ENCODE measurements around the gene DNM3. TPM values are rescaled to one million over a fixed set of nuclear protein-coding genes. Genes with fewer than 3 reads are reported as not detected.
A peak's percentile ranks its signal among the peaks of the same experiment; 100 is the strongest.

DNM3 gene
- total RNA-seq, 1 donor from 2014 or later = 15.4 TPM

DNA sequence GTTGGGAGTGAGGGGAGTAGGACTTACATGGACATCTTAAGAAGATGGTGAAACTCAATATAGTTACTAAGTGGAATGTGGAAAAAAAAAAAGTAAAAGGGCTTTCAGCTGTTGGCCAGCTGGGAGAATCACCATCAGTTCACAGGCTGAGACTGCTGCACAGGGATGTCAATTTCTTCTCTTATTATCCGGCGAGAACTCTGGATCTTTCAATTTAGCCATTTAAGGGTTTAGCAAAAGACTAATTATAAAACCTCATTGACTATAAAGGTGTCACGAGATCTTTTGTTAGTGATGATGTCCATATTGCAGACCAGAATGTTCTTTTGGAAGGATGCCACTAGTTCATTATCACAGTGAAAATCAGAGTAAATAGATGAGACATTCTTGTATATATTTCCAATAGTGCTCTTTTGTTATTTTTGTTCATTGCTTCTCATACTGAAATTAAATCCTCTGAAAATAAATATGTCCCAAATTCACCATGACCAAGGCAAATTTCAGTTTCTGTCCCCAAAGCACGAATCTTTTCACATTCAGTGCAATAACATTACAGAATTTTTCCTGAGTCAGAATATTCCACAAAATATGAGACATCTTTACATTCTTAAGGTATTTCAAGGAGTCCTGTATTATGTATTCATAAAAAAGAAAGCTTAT is 266.1 kb downstream of the DNM3 start:
- no peak for ATAC-seq

DNA sequence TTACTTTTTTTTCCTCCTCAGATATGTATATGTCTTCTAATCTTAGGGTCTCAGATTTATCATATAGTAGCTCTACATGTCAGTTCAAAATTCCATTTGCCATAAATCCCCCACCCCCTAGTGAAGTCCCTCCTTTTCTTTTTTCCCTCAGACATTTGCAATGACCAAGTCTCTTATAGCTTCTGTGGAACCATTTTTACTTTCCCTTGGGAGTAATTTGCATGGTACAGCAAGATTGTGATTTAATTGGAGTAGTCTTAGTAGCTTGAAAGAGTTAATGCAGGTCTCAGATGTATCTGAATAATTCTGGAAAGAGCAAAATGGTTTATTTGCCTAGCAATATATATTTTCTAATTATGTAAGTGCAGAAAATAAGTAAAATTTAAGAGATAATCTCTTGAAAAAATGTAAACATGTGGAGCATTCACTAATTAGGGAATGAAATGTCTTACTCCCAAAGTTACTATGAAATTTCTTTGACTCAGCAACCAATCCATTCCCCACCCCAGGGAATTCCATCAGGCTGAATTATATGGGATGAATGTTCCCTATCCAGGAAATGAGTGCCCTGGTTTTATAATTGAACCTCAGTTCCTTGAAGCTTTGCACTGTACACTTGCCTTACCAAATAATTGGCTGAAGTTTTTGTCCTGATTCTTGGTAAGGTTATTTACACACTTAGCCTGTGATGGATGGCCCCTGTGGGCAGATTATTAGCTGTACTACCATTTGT is 267.0 kb downstream of the DNM3 start:
- Histone ChIP-seq H3K27me3 (no peaks in the 10 kb centered on the region), H3K36me3 (no peaks in the 10 kb centered on the region), H3K4me3 (no peak overlapping the region), H3K9me3 (no peaks in the 10 kb centered on the region), H3K27ac (no peak overlapping the region), H3K4me1 (no peaks in the 10 kb centered on the region)
- no peak for ATAC-seq
- DNase-seq = no peak
- TF ChIP-seq, protein P1, sequence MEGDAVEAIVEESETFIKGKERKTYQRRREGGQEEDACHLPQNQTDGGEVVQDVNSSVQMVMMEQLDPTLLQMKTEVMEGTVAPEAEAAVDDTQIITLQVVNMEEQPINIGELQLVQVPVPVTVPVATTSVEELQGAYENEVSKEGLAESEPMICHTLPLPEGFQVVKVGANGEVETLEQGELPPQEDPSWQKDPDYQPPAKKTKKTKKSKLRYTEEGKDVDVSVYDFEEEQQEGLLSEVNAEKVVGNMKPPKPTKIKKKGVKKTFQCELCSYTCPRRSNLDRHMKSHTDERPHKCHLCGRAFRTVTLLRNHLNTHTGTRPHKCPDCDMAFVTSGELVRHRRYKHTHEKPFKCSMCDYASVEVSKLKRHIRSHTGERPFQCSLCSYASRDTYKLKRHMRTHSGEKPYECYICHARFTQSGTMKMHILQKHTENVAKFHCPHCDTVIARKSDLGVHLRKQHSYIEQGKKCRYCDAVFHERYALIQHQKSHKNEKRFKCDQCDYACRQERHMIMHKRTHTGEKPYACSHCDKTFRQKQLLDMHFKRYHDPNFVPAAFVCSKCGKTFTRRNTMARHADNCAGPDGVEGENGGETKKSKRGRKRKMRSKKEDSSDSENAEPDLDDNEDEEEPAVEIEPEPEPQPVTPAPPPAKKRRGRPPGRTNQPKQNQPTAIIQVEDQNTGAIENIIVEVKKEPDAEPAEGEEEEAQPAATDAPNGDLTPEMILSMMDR (IDR thresholded peaks at IDR 0.05) = no peak
- intact Hi-C loops (cut with DNase I) = no loop called here

More for the DNA sequence above, 266.1 kb downstream of the DNM3 start:
- intact Hi-C loops (cut with DNase I) = no loop called here
- Histone ChIP-seq H3K9me3 (no peaks in the 10 kb centered on the region), H3K36me3 (no peaks in the 10 kb centered on the region), H3K27ac (no peak overlapping the region), H3K4me1 (no peaks in the 10 kb centered on the region), H3K4me3 (no peak overlapping the region), H3K27me3 (no peaks in the 10 kb centered on the region)
- TF ChIP-seq, protein P1 (IDR thresholded peaks at IDR 0.05) = no peak
- DNase-seq = no peak

DNA sequence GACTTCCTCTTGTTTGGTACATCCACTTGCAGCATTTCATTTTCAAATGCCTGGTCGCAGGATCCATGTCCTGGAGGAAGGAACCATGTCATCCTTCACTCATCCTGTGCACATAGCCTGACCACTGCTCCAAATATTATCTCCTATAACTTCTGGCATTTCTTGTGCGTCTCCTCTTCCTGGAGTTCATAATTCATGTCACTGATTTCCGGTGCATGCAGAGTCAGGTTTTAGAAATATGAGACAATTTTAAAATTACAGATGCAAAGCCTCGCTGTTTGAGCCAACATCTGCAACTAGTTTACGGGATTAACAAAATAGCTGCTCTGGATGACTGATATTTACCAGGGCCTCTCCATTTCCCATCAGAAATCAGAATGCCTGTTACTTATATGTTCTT is 268.1 kb downstream of the DNM3 start:
- Histone ChIP-seq H3K27me3 (no peaks in the 10 kb centered on the region), H3K36me3 (no peaks in the 10 kb centered on the region), H3K27ac (no peak overlapping the region), H3K9me3 (no peaks in the 10 kb centered on the region), H3K4me1 (no peaks in the 10 kb centered on the region), H3K4me3 (no peak overlapping the region)
- DNase-seq = no peak
- peak; percentile 33 for ATAC-seq
- intact Hi-C loops (cut with DNase I) = no loop called here
- TF ChIP-seq, protein P1 (IDR thresholded peaks at IDR 0.05) = no peak

DNA sequence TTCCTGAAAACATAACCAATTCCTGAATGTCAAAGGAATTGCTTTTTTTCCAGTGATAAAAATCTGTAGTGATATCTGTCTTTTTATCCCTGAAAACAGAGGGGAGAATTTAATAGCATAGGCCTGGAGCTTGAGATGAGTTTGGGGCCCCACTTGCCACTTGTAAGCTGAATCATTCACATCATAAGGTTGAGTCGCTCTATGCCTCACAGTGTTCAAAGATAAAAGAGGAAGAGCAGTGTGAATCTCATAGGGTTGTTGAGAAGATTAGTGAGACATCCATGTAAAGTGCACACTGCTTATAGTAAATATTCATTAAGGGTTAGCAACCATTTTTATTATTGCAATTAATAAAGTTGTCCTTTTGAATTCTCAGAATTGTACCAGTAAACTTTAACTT is 271.3 kb downstream of the DNM3 start:
- Histone ChIP-seq H3K27me3 (no peaks in the 10 kb centered on the region), H3K36me3 (no peaks in the 10 kb centered on the region), H3K9me3 (no peaks in the 10 kb centered on the region), H3K4me3 (no peak overlapping the region), H3K27ac (no peak overlapping the region), H3K4me1 (no peaks in the 10 kb centered on the region)
- intact Hi-C loops (cut with DNase I) = no loop called here
- TF ChIP-seq, protein P1 (IDR thresholded peaks at IDR 0.05) = no peak
- DNase-seq = no peak
- no peak for ATAC-seq

DNA sequence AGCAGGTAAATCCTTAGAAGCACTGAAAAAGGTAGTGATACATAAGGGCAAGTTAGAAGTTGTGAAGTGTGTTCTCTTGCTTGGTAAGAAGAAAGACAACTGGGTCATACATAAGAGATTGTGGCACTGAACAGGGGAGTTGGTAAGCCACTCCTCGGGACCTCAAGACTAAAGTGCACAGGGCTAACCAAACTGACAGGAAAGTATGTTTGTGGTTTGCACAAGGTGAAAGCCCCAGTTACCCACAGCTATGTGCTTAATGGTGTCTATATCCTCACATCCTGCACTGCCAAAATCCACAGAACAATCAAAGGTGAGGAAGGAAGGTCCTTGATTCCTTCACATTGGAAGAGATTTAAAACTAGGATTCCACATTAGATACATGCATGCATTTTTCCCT is 276.5 kb downstream of the DNM3 start:
- ATAC-seq (no peak), DNase-seq (no peak)
- H3K27ac ChIP-seq = no peak overlapping the region
- no peak overlapping the region for H3K4me3 ChIP-seq
- no peaks in the 10 kb centered on the region for H3K4me1 ChIP-seq
- H3K36me3 ChIP-seq = no peaks in the 10 kb centered on the region
- H3K9me3 ChIP-seq = no peaks in the 10 kb centered on the region
- H3K27me3 ChIP-seq = no peaks in the 10 kb centered on the region
- TF ChIP-seq, protein P1 (IDR thresholded peaks at IDR 0.05) = no peak
- intact Hi-C loops (cut with DNase I) = no loop called here

Measured in upper lobe of right lung (tissue), 1 donor.